ENCODE results near the gene FHIT. TPM values are rescaled to one million over a fixed set of nuclear protein-coding genes. Genes with fewer than 3 reads are reported as not detected.

Gene FHIT
- total RNA-seq, 4 donors from 2014 or later = 4.6 to 6.1 (median 5.7) TPM

DNA sequence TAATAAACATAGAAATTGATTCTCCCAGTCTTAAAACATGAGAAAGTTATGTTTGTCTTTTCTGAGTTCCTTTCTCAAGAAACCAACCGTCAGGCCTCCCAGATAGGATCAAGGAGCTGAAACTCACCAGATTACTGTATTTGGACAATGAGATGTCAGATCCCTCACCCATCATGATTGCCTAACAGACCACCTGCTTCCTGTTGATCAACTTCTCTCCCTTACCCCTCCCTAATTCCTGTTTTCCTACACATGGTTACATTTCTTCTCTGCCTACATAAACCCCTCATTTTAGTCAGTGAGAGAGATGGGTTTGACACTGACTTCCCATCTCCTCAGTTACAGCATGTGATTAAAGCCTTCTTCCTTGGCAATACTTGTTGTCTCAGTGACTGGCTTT lies 917.5 kb downstream of the FHIT start:
- intact Hi-C loops (cut with DNase I) = no loop called here
- H3K36me3 ChIP-seq = no peaks in the 10 kb centered on the region
- TF ChIP-seq EP300 (IDR thresholded peaks at IDR 0.05) (no peak), POLR2A (IDR thresholded peaks at IDR 0.05; ENCODE audit: low read depth) (no peak), POLR2AphosphoS5 (IDR thresholded peaks at IDR 0.05) (no peak)
- TF ChIP-seq, protein P1, sequence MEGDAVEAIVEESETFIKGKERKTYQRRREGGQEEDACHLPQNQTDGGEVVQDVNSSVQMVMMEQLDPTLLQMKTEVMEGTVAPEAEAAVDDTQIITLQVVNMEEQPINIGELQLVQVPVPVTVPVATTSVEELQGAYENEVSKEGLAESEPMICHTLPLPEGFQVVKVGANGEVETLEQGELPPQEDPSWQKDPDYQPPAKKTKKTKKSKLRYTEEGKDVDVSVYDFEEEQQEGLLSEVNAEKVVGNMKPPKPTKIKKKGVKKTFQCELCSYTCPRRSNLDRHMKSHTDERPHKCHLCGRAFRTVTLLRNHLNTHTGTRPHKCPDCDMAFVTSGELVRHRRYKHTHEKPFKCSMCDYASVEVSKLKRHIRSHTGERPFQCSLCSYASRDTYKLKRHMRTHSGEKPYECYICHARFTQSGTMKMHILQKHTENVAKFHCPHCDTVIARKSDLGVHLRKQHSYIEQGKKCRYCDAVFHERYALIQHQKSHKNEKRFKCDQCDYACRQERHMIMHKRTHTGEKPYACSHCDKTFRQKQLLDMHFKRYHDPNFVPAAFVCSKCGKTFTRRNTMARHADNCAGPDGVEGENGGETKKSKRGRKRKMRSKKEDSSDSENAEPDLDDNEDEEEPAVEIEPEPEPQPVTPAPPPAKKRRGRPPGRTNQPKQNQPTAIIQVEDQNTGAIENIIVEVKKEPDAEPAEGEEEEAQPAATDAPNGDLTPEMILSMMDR (IDR thresholded peaks at IDR 0.05) = no peak
- no peaks in the 10 kb centered on the region for H3K9me3 ChIP-seq
- 54% methylated on average over 1 of the region's 1 CpG for WGBS
- no peak overlapping the region for H3K4me3 ChIP-seq
- no peak overlapping the region for H3K27ac ChIP-seq (replicated peaks in 1 of 4)
- DNase-seq (ENCODE audit: extremely low spot score) = no peak
- H3K4me1 ChIP-seq = no peaks in the 10 kb centered on the region
- H3K27me3 ChIP-seq = no peaks in the 10 kb centered on the region

- Histone ChIP-seq H3K4me3 (no peak overlapping the region), H3K4me1 (no peaks in the 10 kb centered on the region), H3K27me3 (no peaks in the 10 kb centered on the region), H3K9me3 (no peaks in the 10 kb centered on the region), H3K27ac (replicated peaks in 1 of 4) (no peak overlapping the region), H3K36me3 (no peaks in the 10 kb centered on the region)
- no peak for DNase-seq (ENCODE audit: extremely low spot score)
- 39% methylated on average over 6 of the region's 6 CpGs for WGBS
- intact Hi-C loops (cut with DNase I) = no loop called here
- TF ChIP-seq, protein P1 (IDR thresholded peaks at IDR 0.05) = no peak
- TF ChIP-seq POLR2AphosphoS5 (IDR thresholded peaks at IDR 0.05) = no peak
- TF ChIP-seq EP300 (IDR thresholded peaks at IDR 0.05) = no peak
- no peak for TF ChIP-seq POLR2A (IDR thresholded peaks at IDR 0.05; ENCODE audit: low read depth)
Observed at GRCh38 chr3:60330107-60330506, 921.1 kb downstream of the FHIT start.

- Histone ChIP-seq H3K9me3 (no peaks in the 10 kb centered on the region), H3K36me3 (no peaks in the 10 kb centered on the region), H3K4me3 (no peak overlapping the region), H3K27me3 (no peaks in the 10 kb centered on the region), H3K4me1 (no peaks in the 10 kb centered on the region), H3K27ac (replicated peaks in 1 of 4) (no peak overlapping the region)
- WGBS = 76% methylated on average over 5 of the region's 5 CpGs
- no peak for TF ChIP-seq POLR2AphosphoS5 (IDR thresholded peaks at IDR 0.05)
- no peak for TF ChIP-seq EP300 (IDR thresholded peaks at IDR 0.05)
- TF ChIP-seq, protein P1 (IDR thresholded peaks at IDR 0.05) = no peak
- no peak for TF ChIP-seq POLR2A (IDR thresholded peaks at IDR 0.05; ENCODE audit: low read depth)
- intact Hi-C loops (cut with DNase I) = no loop called here
- no peak for DNase-seq (ENCODE audit: extremely low spot score)
Observed at GRCh38 chr3:60325610-60326170, 925.6 kb downstream of the FHIT start.

- TF ChIP-seq POLR2A (IDR thresholded peaks at IDR 0.05; ENCODE audit: low read depth) (no peak), EP300 (IDR thresholded peaks at IDR 0.05) (no peak), POLR2AphosphoS5 (IDR thresholded peaks at IDR 0.05) (no peak)
- TF ChIP-seq, protein P1 (IDR thresholded peaks at IDR 0.05) = no peak
- Histone ChIP-seq H3K4me1 (no peaks in the 10 kb centered on the region), H3K9me3 (no peaks in the 10 kb centered on the region), H3K27ac (replicated peaks in 1 of 4) (no peak overlapping the region), H3K36me3 (no peaks in the 10 kb centered on the region), H3K27me3 (no peaks in the 10 kb centered on the region), H3K4me3 (no peak overlapping the region)
- no peak for DNase-seq (ENCODE audit: extremely low spot score)
- intact Hi-C loops (cut with DNase I) = no loop called here
- WGBS = 85% methylated on average over 3 of the region's 3 CpGs
Observed at GRCh38 chr3:60323651-60324050, 927.6 kb downstream of the FHIT start.

DNA sequence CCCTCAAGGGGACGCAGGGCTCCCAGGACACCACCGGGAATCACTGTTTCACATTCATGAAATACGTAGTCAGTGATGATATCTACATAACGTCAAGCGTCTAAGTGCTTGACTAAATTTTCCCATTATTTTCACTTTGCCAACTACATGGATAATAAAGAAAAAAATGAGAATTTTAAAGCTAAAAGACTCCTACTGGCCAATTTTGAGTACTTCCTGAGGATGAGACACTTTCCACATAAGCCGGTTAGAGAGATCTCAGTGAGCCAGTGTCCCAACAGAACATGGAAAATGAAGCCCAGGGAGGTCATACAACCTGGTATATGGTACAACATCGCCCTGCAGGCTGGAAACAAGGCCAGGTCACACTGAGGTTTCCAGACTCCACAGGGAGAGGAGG lies 928.1 kb downstream of the FHIT start:
- no peak overlapping the region for H3K27ac ChIP-seq (replicated peaks in 1 of 4)
- H3K9me3 ChIP-seq = no peaks in the 10 kb centered on the region
- H3K4me3 ChIP-seq = no peak overlapping the region
- H3K4me1 ChIP-seq = no peaks in the 10 kb centered on the region
- H3K27me3 ChIP-seq = no peaks in the 10 kb centered on the region
- 95% methylated on average over 7 of the region's 7 CpGs for WGBS
- no peak for DNase-seq (ENCODE audit: extremely low spot score)
- H3K36me3 ChIP-seq = no peaks in the 10 kb centered on the region
- TF ChIP-seq POLR2A (IDR thresholded peaks at IDR 0.05; ENCODE audit: low read depth) (no peak), EP300 (IDR thresholded peaks at IDR 0.05) (no peak), POLR2AphosphoS5 (IDR thresholded peaks at IDR 0.05) (no peak)
- TF ChIP-seq, protein P1 (IDR thresholded peaks at IDR 0.05) = no peak
- intact Hi-C loops (cut with DNase I) = no loop called here

Data from esophagus muscularis mucosa (tissue), 4 donors.